ENCODE results near the gene TPM4.
A peak's percentile ranks its signal among the peaks of the same experiment; 100 is the strongest.

The TPM4 gene

GRCh38 chr19:16141043-16141442, 64.7 kb downstream of the TPM4 start:
- peaks cover 61 to 100% (median 96%) of the 10 kb centered on the region in 10 experiments for H3K4me1 ChIP-seq
- peak overlapping the region; percentile 80 to 95 (median 89); a peak in 21 of 22 replicates for H3K27ac ChIP-seq
- no peak for TF ChIP-seq Cebpa-rat (IDR thresholded peaks at IDR 0.05)

GRCh38 chr19:16142032-16142580, 65.8 kb downstream of the TPM4 start:
- H3K36me3 ChIP-seq = peaks cover 0 to 11% (median 0%) of the 10 kb centered on the region in 11 experiments; a peak in 3 of 22 replicates
- peak overlapping the region; percentile 54 to 79 (median 73); a peak in 18 of 22 replicates for H3K9ac ChIP-seq
- H4K20me1 ChIP-seq = no peaks in the 10 kb centered on the region
- H3K27ac ChIP-seq = peak overlapping the region; percentile 80 to 95 (median 89); a peak in 21 of 22 replicates
- peaks cover 71 to 100% (median 96%) of the 10 kb centered on the region in 10 experiments for H3K4me1 ChIP-seq
- H3K27me3 ChIP-seq = no peaks in the 10 kb centered on the region
- peak overlapping the region; percentile 69 to 94 (median 83) for H3K4me2 ChIP-seq
- peak in 5 of 11 experiments; percentile 22 to 61 (median 37); a peak in 2 of 22 replicates for TF ChIP-seq Cebpa-rat (IDR thresholded peaks at IDR 0.05)
- peaks cover 0 to 23% (median 0%) of the 10 kb centered on the region in 11 experiments; a peak in 8 of 22 replicates for H3K9me3 ChIP-seq (replicated peaks in 1 of 11)
- H3K4me3 ChIP-seq = peak overlapping the region in 4 of 10 experiments; percentile 0 to 58 (median 14); a peak in 1 of 20 replicates

More at GRCh38 chr19:16141043-16141442, 64.7 kb downstream of the TPM4 start:
- no peaks in the 10 kb centered on the region for H4K20me1 ChIP-seq
- no peaks in the 10 kb centered on the region for H3K27me3 ChIP-seq
- peaks cover 0 to 23% (median 0%) of the 10 kb centered on the region in 11 experiments; a peak in 8 of 22 replicates for H3K9me3 ChIP-seq (replicated peaks in 1 of 11)
- no peak overlapping the region for H3K4me3 ChIP-seq
- peaks cover 0 to 7% (median 0%) of the 10 kb centered on the region in 11 experiments; a peak in 3 of 22 replicates for H3K36me3 ChIP-seq
- peak overlapping the region; percentile 69 to 94 (median 83) for H3K4me2 ChIP-seq
- peak overlapping the region; percentile 31 to 79 (median 73); a peak in 19 of 22 replicates for H3K9ac ChIP-seq

GRCh38 chr19:16143399-16144215, 67.3 kb downstream of the TPM4 start, which contains the start of gene HSH2D:
HSH2D (plus strand) TSS chr19:16143685; CDS start chr19:16148751, 5,066 bp downstream.
- Histone ChIP-seq H3K27ac (peak within 1 kb of the TSS; percentile 80 to 95 (median 89)), H3K9me3 (replicated peaks in 1 of 11) (peaks cover 0 to 12% (median 0%) of the 10 kb centered on the region in 11 experiments; a peak in 7 of 22 replicates), H3K4me2 (peak within 1 kb of the TSS; percentile 69 to 94 (median 83)), H3K4me3 (peak within 1 kb of the TSS; percentile 20 to 68 (median 53); a peak in 18 of 20 replicates), H4K20me1 (no peaks in the 10 kb centered on the region), H3K27me3 (no peaks in the 10 kb centered on the region), H3K9ac (peak within 1 kb of the TSS; percentile 64 to 79 (median 73); a peak in 21 of 22 replicates), H3K36me3 (peaks cover 0 to 19% (median 0%) of the 10 kb centered on the region in 11 experiments; a peak in 6 of 22 replicates), H3K4me1 (peaks cover 84 to 100% (median 99%) of the 10 kb centered on the region in 10 experiments)
- no peak for TF ChIP-seq Cebpa-rat (IDR thresholded peaks at IDR 0.05)

- Histone ChIP-seq H3K4me1 (peaks cover 89 to 100% (median 99%) of the 10 kb centered on the region in 10 experiments), H3K27me3 (no peaks in the 10 kb centered on the region), H3K4me2 (peak overlapping the region; percentile 69 to 94 (median 83)), H3K9me3 (replicated peaks in 1 of 11) (peaks cover 0 to 12% (median 0%) of the 10 kb centered on the region in 11 experiments; a peak in 7 of 22 replicates), H3K27ac (peak overlapping the region; percentile 80 to 95 (median 89); a peak in 20 of 22 replicates), H3K36me3 (peaks cover 0 to 25% (median 0%) of the 10 kb centered on the region in 11 experiments; a peak in 6 of 22 replicates), H3K9ac (peak overlapping the region; percentile 60 to 79 (median 69); a peak in 20 of 22 replicates), H4K20me1 (no peaks in the 10 kb centered on the region), H3K4me3 (peak overlapping the region in 9 of 10 experiments; percentile 27 to 68 (median 53); a peak in 15 of 20 replicates)
- no peak for TF ChIP-seq Cebpa-rat (IDR thresholded peaks at IDR 0.05)
These were observed 67.9 kb downstream of the TPM4 start for GRCh38 chr19:16144216-16144581.

GRCh38 chr19:16146112-16146511, 69.8 kb downstream of the TPM4 start:
- peak overlapping the region in 5 of 10 experiments; percentile 20 to 68 (median 58); a peak in 6 of 20 replicates for H3K4me3 ChIP-seq
- H3K4me2 ChIP-seq = peak overlapping the region; percentile 58 to 90 (median 83)
- peaks cover 89 to 100% (median 99%) of the 10 kb centered on the region in 10 experiments for H3K4me1 ChIP-seq
- no peaks in the 10 kb centered on the region for H4K20me1 ChIP-seq
- peak overlapping the region in 6 of 11 experiments; percentile 6 to 79 (median 54); a peak in 7 of 22 replicates for H3K9ac ChIP-seq
- peak overlapping the region in 9 of 11 experiments; percentile 29 to 95 (median 90); a peak in 14 of 22 replicates for H3K27ac ChIP-seq
- H3K27me3 ChIP-seq = no peaks in the 10 kb centered on the region
- peaks cover 0 to 40% (median 0%) of the 10 kb centered on the region in 11 experiments; a peak in 7 of 22 replicates for H3K36me3 ChIP-seq
- H3K9me3 ChIP-seq (replicated peaks in 1 of 11) = peaks cover 0 to 12% (median 0%) of the 10 kb centered on the region in 11 experiments; a peak in 7 of 22 replicates
- TF ChIP-seq Cebpa-rat (IDR thresholded peaks at IDR 0.05) = no peak

GRCh38 chr19:16148443-16149229, 72.3 kb downstream of the TPM4 start:
- Histone ChIP-seq H3K4me1 (peaks cover 72 to 100% (median 92%) of the 10 kb centered on the region in 10 experiments), H3K9me3 (replicated peaks in 1 of 11) (peaks cover 0 to 11% (median 0%) of the 10 kb centered on the region in 11 experiments; a peak in 5 of 22 replicates), H4K20me1 (no peaks in the 10 kb centered on the region), H3K4me2 (peak overlapping the region; percentile 69 to 90 (median 83)), H3K4me3 (peak overlapping the region in 4 of 10 experiments; percentile 9 to 45 (median 36); a peak in 8 of 20 replicates), H3K36me3 (peaks cover 0 to 65% (median 16%) of the 10 kb centered on the region in 11 experiments; a peak in 18 of 22 replicates), H3K27me3 (no peaks in the 10 kb centered on the region), H3K9ac (peak overlapping the region; percentile 74 to 82 (median 79); a peak in 21 of 22 replicates), H3K27ac (peak overlapping the region; percentile 86 to 95 (median 90))
- no peak for TF ChIP-seq Cebpa-rat (IDR thresholded peaks at IDR 0.05)
